Measurements from ENCODE around the gene LBH. TPM values are rescaled to one million over a fixed set of nuclear protein-coding genes. Genes with fewer than 3 reads are reported as not detected.
"Not testable (repeated sequence)": the region's sequence is repeated elsewhere in the genome, so short reads cannot be mapped to it uniquely, and the experiment has no call there.

The LBH gene
- total RNA-seq, 4 donors from 2014 or later = 14.9 to 41.1 (median 30.0) TPM

GRCh38 chr2:30265052-30266015 lies 34.0 kb downstream of the LBH start:
- no peaks in the 10 kb centered on the region for H3K9me3 ChIP-seq
- TF ChIP-seq EP300 (IDR thresholded peaks at IDR 0.05) = no peak
- H3K36me3 ChIP-seq = no peaks in the 10 kb centered on the region
- no peak for DNase-seq (ENCODE audit: low spot score in 2 of 2)
- no peak overlapping the region for H3K4me3 ChIP-seq
- WGBS = 75% methylated on average over 4 of the region's 4 CpGs
- peak overlapping the region; percentile 65 for H3K27ac ChIP-seq
- H3K27me3 ChIP-seq = no peaks in the 10 kb centered on the region
- H3K4me1 ChIP-seq = peaks cover 17% of the 10 kb centered on the region

GRCh38 chr2:30266051-30266621 lies 34.8 kb downstream of the LBH start:
- 61% methylated on average over 7 of the region's 7 CpGs for WGBS
- Histone ChIP-seq H3K9me3 (no peaks in the 10 kb centered on the region), H3K27me3 (no peaks in the 10 kb centered on the region), H3K27ac (peak overlapping the region; percentile 65), H3K36me3 (no peaks in the 10 kb centered on the region), H3K4me3 (no peak overlapping the region), H3K4me1 (peaks cover 20% of the 10 kb centered on the region)
- TF ChIP-seq CTCF (IDR thresholded peaks at IDR 0.05) (no peak), POLR2AphosphoS5 (IDR thresholded peaks at IDR 0.05) (no peak), POLR2A (IDR thresholded peaks at IDR 0.05) (no peak), EP300 (IDR thresholded peaks at IDR 0.05) (no peak)
- no peak for DNase-seq (ENCODE audit: low spot score in 2 of 2)

- 96% methylated on average over 5 of the region's 5 CpGs for WGBS
- H3K36me3 ChIP-seq = no peaks in the 10 kb centered on the region
- TF ChIP-seq CTCF (IDR thresholded peaks at IDR 0.05) = no peak
- no peak for TF ChIP-seq EP300 (IDR thresholded peaks at IDR 0.05)
- no peak for TF ChIP-seq POLR2AphosphoS5 (IDR thresholded peaks at IDR 0.05)
- TF ChIP-seq POLR2A (IDR thresholded peaks at IDR 0.05) = no peak
- no peak for DNase-seq (ENCODE audit: low spot score in 2 of 2)
- H3K4me3 ChIP-seq = no peak overlapping the region
- H3K27me3 ChIP-seq = no peaks in the 10 kb centered on the region
- H3K27ac ChIP-seq = no peak overlapping the region
- H3K4me1 ChIP-seq = peaks cover 20% of the 10 kb centered on the region
- H3K9me3 ChIP-seq = no peaks in the 10 kb centered on the region
These were observed 35.4 kb downstream of the LBH start for GRCh38 chr2:30266705-30267104.

- TF ChIP-seq CTCF (IDR thresholded peaks at IDR 0.05) = no peak
- no peak for TF ChIP-seq POLR2A (IDR thresholded peaks at IDR 0.05)
- no peak for TF ChIP-seq POLR2AphosphoS5 (IDR thresholded peaks at IDR 0.05)
- no peak for TF ChIP-seq EP300 (IDR thresholded peaks at IDR 0.05)
- WGBS = 92% methylated on average over 13 of the region's 13 CpGs
- no peak overlapping the region for H3K27ac ChIP-seq
- H3K27me3 ChIP-seq = no peaks in the 10 kb centered on the region
- peaks cover 20% of the 10 kb centered on the region for H3K4me1 ChIP-seq
- H3K9me3 ChIP-seq = no peaks in the 10 kb centered on the region
- DNase-seq (ENCODE audit: low spot score in 2 of 2) = no peak
- no peak overlapping the region for H3K4me3 ChIP-seq
- H3K36me3 ChIP-seq = no peaks in the 10 kb centered on the region
These were observed 36.0 kb downstream of the LBH start for GRCh38 chr2:30267161-30267975.

GRCh38 chr2:30268296-30268871 lies 37.0 kb downstream of the LBH start:
- Histone ChIP-seq H3K4me1 (peaks cover 29% of the 10 kb centered on the region), H3K27ac (no peak overlapping the region), H3K4me3 (no peak overlapping the region), H3K9me3 (no peaks in the 10 kb centered on the region), H3K36me3 (no peaks in the 10 kb centered on the region), H3K27me3 (no peaks in the 10 kb centered on the region)
- no peak for DNase-seq (ENCODE audit: low spot score in 2 of 2)
- WGBS = 62% methylated on average over 5 of the region's 5 CpGs
- no peak for TF ChIP-seq POLR2A (IDR thresholded peaks at IDR 0.05)
- no peak for TF ChIP-seq POLR2AphosphoS5 (IDR thresholded peaks at IDR 0.05)
- no peak for TF ChIP-seq CTCF (IDR thresholded peaks at IDR 0.05)
- TF ChIP-seq EP300 (IDR thresholded peaks at IDR 0.05) = no peak

- H3K9me3 ChIP-seq; H3K4me3 ChIP-seq; DNase-seq (ENCODE audit: low spot score in 2 of 2); H3K36me3 ChIP-seq; H3K27ac ChIP-seq; H3K27me3 ChIP-seq: not testable (repeated sequence)
- 95% methylated on average over 15 of the region's 16 CpGs for WGBS
- H3K4me1 ChIP-seq = peaks cover 33% of the 10 kb centered on the region
These were observed 37.9 kb downstream of the LBH start for GRCh38 chr2:30269114-30269770.
